ENCODE data around the gene BUD23. TPM values are rescaled to one million over a fixed set of nuclear protein-coding genes. Genes with fewer than 3 reads are reported as not detected.

BUD23 gene
- total RNA-seq, 1 donor from 2014 or later, result 47.4 TPM

- DNase-seq (ENCODE audit: low spot score), result no peak
These were observed 58.2 kb downstream of the BUD23 start for GRCh38 chr7:73741600-73741999.

- no peak for DNase-seq (ENCODE audit: low spot score)
These were observed 58.9 kb downstream of the BUD23 start for GRCh38 chr7:73742338-73742752.

- DNase-seq (ENCODE audit: low spot score), result peak; percentile 22
These were observed 59.6 kb downstream of the BUD23 start for GRCh38 chr7:73742753-73743641.

GRCh38 chr7:73746378-73746777 lies 63.0 kb downstream of the BUD23 start:
- DNase-seq (ENCODE audit: low spot score), result no peak

Other genes with a start within 250 kb of the BUD23 start
- not detected for gene FZD9, start 249.8 kb upstream of the BUD23 start, total RNA-seq (ENCODE audit: insufficient read depth, low replicate concordance)
- gene BAZ1B, start 161.3 kb upstream of the BUD23 start, total RNA-seq (ENCODE audit: insufficient read depth, low replicate concordance), result 57.8 TPM
- 11.6 TPM for gene BCL7B, start 125.9 kb upstream of the BUD23 start, total RNA-seq (ENCODE audit: insufficient read depth, low replicate concordance)
- 19.7 TPM for gene TBL2, start 105.0 kb upstream of the BUD23 start, total RNA-seq (ENCODE audit: insufficient read depth, low replicate concordance)
- 1.7 TPM for gene MLXIPL, start 59.1 kb upstream of the BUD23 start, total RNA-seq (ENCODE audit: insufficient read depth, low replicate concordance)
- gene VPS37D, start 15.8 kb upstream of the BUD23 start, total RNA-seq (ENCODE audit: insufficient read depth, low replicate concordance), result 10.1 TPM
- gene DNAJC30, start 144 bp upstream of the BUD23 start, total RNA-seq (ENCODE audit: insufficient read depth, low replicate concordance), result 0.96 TPM
- gene STX1A, start 36.1 kb downstream of the BUD23 start, total RNA-seq (ENCODE audit: insufficient read depth, low replicate concordance), result 24.6 TPM
- 2.2 TPM for gene ABHD11, start 55.2 kb downstream of the BUD23 start, total RNA-seq (ENCODE audit: insufficient read depth, low replicate concordance)
- gene CLDN3, start 86.7 kb downstream of the BUD23 start, total RNA-seq (ENCODE audit: insufficient read depth, low replicate concordance), result 0.72 TPM
- 17.6 TPM for gene CLDN4, start 147.4 kb downstream of the BUD23 start, total RNA-seq (ENCODE audit: insufficient read depth, low replicate concordance)
- not detected for gene METTL27, start 158.9 kb downstream of the BUD23 start, total RNA-seq (ENCODE audit: insufficient read depth, low replicate concordance)
- not detected for gene TMEM270, start 177.6 kb downstream of the BUD23 start, total RNA-seq (ENCODE audit: insufficient read depth, low replicate concordance)

Measured in umbilical cord (tissue), 2 donors.